Activated naive CD4-positive, alpha-beta T cell treated with anti-CD3 and anti-CD28 coated beads, Interleukin-2, amount 50 U/mL, for 16 hours (primary cell): ENCODE data around the gene TBC1D2.
"Not testable (repeated sequence)": the region's sequence is repeated elsewhere in the genome, so short reads cannot be mapped to it uniquely, and the experiment has no call there.

Experiments used
- DNase-seq: peaks from one replicate; pipeline ENCODE4 v3.0.0-alpha.2; 2020

Gene TBC1D2, protein sequence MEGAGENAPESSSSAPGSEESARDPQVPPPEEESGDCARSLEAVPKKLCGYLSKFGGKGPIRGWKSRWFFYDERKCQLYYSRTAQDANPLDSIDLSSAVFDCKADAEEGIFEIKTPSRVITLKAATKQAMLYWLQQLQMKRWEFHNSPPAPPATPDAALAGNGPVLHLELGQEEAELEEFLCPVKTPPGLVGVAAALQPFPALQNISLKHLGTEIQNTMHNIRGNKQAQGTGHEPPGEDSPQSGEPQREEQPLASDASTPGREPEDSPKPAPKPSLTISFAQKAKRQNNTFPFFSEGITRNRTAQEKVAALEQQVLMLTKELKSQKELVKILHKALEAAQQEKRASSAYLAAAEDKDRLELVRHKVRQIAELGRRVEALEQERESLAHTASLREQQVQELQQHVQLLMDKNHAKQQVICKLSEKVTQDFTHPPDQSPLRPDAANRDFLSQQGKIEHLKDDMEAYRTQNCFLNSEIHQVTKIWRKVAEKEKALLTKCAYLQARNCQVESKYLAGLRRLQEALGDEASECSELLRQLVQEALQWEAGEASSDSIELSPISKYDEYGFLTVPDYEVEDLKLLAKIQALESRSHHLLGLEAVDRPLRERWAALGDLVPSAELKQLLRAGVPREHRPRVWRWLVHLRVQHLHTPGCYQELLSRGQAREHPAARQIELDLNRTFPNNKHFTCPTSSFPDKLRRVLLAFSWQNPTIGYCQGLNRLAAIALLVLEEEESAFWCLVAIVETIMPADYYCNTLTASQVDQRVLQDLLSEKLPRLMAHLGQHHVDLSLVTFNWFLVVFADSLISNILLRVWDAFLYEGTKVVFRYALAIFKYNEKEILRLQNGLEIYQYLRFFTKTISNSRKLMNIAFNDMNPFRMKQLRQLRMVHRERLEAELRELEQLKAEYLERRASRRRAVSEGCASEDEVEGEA

DNA sequence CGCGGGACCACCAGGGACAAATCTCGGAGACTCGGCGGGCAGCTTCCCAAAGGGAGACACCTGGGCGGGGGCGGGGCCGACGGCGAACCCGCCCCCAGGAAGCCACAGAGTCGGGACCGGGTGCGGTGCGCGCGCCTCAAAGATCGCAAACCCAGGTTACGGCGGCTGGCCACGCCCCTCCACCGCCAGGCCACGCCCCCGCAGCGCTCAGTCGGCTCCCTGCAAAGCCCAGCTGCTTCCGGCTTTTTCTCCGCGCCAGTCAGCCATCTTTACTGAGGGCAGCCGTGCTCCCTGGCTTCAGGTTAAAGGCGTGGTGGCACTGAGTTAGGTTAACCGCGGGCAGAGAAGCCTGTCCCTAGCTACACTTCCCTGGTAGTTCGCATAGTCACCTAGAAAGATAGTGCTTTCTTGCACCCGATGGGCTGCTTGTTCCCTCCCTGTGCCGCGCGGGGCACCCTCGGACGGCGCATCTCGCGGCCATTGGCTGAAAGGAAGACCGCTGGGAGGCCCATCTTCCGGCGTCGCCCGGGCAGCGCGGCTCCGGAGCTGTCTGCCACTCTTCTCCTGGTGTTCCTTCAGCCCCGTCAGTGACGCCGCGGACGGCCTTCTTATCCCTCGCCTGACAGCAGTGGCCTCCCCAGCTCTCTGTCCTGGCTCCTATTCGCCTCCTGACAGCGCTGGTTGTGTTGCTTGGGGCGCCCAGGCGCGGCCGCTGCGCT is at the start of gene TBC1D2:
TBC1D2 (minus strand) TSS at position 72 of the 719 bp plus-strand sequence. CDS start 108 bp downstream, outside the sequence.
- DNase-seq: peak; percentile 98

DNA sequence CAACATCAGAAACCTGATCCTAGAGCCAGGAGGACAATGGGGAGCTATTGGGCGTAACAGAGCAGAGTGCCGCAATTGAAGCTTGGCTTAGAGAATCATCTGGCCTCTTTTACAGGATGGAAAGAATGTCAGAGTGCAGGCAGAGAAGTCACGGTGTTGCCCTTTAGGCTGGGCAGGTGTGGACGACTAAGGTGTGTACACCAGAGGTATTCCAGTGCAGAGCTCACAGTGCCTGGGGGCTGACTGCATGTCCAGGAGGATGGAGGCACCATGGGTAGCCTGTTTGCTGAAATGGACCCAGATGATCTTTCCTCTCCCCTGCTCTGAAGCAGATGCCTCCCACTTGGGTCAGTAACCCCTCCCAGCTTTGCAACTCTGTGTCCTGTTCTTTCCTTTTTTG is 48.9 kb upstream of the TBC1D2 start:
- no peak for DNase-seq

DNA sequence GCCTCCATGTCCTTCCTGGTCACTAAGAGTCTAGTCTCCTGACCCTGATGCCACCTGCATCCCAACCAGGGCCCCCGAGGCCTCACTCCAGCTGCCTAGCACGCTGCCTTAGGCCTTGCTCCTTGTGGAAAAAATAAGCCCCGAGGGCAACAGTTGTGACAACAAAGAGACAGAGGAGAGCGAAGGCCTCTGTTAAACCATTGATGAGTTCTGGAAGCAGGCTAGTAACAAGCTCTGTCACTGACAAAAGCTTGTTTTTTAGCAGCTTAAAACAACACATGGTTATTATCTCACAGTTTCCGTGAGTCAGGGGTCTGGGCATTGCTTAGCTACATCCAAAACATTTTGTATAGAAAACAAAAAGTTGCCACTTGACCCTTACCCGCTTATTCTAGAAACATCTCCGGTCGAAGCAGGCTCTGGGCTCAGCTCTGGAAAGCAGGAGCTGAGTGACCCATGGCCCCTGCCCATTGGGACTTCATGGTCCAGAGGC is 48.2 kb upstream of the TBC1D2 start:
- DNase-seq: no peak

DNA sequence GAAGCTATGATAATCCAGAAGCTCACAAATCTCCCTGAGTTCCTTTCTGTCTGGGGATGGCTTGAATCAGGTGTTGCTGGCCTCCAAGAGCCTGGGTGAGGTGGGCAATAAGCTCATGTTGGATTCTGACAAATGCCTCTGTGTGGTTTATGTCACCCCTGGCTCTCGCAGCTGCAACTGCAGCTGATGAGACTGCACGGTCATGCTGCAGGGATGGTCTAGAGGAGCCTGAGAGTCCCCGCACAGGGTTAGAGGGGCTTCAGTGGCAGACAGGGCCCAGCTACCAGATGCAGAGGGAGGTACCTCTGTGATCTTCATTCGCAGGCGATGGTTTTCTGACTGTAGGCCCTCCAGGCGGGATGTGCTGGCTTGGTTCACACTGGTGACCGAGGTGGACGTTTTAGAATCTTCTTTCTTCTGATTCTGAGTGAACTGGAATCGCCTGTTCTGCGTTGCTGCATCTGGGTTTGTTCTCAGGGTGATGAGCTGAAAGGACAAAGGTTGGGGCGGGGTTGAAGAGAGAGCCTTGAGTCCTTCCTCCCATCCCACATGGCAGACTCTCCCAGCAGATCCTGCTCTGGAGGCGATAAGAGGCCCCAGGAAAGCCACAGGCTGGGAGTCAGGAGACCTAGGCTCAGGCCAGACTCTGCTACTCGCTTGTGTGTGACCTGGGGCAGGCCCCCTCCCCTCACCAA is 47.6 kb upstream of the TBC1D2 start:
- no peak for DNase-seq

DNA sequence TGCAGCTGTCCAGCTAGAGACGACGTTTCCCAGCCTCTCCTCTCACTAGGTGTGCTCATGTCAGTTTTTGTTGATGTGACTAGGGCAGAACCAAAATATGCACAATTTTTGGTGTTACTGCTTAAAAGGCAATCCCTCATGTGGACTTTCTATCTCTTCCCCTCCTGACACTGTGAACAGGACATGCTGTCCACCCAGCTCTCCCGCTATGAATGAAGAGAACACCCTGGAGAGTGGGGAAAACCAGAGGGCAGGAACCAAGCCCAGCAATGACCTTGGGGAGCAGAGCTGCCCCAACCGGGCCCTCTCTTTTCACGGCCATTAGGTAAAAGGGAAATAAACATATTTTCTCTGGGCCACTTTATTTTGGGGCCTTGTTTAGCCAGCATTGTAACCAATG is 46.7 kb upstream of the TBC1D2 start:
- no peak for DNase-seq

DNA sequence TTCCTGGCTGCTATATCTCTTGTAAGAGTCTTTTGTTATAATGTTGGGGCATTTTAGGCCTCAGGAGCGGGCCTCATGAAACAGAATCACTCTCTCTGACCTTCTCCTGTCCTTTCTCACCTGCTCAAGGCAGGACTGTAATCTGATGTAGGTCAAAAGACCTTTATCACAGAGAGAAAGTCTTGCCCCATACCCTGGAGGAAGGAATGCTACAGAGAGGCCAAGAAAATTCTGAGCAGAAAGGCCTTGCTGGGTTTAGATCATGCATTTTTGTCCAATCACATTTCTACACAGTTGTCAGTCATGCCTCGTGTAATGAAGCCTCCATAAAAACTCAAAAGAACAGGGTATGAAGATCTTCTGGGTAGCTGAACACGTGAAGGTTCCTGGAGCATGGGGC is 45.2 kb upstream of the TBC1D2 start:
- no peak for DNase-seq

DNA sequence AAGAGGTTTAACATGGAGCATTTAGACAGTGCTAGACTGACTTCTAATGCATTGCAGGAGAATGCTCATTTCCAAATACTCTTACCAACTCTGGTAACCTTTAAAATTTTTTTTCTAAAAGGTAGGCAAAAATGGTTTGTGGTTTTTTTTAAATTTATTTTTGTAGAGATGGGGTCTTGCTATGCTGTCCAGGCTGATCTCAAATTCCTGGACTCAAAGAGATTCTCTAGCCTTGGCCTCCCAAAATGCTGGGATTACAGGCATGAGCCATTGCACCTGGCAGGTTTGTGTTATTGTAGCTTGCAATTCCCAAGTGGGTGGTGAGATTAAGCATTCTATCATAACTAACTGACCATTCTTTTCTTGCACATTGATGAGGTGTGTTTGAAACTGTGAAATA is 43.0 kb upstream of the TBC1D2 start:
- DNase-seq: no peak

DNA sequence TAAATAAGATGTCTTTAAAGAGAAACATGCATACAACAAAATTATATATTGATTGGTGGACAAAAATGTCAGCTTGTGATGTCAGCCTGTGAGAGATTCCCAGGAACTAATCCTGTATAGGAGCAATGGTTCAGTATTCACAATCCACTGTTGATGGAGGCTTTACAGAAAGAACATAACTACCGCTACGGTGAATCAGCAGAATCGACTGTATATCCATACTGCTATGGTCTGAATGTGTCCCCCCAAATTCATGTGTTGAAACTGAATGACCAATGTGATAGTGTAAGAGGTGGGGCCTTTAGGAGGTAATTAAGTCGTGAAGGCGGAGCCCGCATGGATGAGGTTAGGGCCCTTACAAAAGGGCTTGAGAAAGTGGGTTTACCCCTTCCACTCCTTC is 40.4 kb upstream of the TBC1D2 start:
- no peak for DNase-seq

DNA sequence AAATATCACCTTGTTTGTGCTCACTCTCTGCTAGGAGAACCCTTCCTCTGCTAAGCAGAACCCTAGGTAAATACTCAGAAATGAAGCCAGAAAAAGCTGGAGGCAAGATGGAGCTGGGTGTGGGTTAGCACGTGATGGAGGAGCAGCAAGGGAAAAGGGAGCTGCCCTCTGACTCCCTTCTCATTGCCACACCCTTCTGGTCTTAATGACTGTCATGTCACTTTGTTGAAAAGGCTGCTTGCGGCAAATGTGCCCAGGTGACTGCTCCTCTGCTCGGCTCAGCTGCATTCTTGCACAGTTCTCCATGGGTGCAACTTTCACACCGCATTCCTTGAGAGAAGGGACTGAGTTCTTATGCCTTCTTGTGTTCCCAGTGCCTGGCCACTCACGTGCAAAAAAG is 36.4 kb upstream of the TBC1D2 start:
- DNase-seq: no peak

DNA sequence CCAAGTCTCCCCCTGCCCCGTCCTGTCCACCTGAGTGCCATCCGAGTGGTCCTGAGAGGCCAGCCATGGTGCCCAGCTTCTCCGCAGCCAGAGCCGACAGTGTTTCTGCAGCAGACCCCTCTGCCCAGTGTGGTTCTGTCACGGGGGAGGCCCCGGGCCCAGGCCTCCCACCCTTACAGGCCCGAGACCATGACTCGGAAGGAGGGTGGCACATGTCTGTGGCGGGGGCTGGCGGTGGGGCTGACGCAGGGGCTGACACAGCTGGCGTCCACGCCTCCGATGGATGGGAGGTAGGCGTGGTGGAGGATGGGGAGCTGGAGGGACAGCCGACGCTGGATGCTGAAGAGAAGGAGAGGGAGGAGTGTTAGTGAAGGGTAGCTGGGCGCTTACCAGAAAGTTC is 35.0 kb upstream of the TBC1D2 start:
- no peak for DNase-seq

DNA sequence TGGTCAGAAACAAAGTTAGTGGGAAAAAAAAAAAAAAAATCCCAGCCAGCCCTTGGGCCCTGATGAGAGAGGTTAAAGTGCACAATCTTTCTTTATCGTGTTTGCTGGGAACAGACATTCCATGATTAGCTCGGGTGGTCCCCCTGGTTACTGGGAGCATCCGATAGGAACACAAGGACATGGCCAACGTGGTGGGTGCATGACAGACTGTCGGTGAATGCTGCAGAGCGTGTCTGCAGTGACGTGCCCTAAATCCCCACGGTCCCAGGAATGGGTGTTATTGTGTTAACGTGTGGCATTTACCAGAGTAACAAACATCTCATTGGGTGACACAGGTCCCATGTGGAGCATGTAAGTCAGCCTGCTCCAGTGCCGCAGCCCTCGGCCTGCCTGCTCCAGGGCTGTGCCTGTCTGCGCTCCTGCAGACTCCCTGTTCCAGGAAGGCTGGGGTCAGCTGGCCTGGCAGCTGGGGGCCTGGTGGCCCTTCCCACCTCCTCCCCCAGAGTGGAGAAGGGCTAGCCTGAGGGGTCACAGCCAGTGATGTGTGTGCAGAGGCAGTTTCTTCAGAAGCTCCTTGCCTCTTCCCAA is 34.3 kb upstream of the TBC1D2 start:
- DNase-seq: no peak

DNA sequence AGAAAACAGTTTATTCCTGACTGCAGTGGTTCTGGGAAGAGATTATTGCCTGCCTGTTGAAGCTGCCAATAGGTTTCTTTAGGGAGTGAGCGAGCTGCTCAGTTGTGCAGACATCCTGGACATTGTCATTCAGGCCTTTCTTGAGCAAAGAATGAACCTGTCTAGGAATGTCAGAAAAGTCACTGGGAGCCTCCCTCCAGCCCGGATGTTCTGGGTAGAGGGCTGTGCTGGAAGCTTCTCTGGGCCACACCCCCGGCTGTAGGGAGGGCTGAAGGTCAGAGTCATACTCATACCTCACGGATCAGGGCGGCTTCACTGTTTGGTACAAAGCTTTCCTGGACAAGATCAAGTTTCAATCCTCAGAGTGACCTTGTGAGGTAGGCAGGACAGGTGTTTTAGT is 33.4 kb upstream of the TBC1D2 start:
- DNase-seq: no peak

DNA sequence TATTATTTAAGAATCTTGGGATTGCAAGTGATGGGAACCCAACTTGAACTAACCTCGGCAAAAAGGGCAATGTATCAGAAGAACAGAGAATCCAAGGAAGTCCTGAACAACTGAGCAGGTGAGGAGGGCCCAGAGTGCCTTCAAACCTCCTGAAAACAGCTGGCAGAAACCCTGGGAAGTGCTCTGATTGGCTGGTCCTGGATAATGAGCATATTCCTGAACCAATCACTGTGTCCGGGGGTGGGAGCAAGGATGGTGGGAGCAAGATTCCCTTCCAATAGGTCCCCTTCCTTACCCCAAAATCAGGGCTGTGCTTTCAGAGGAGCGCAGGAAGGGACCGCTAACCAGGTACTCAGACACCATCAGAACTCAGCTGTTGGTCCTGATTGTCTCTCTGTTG is 31.9 kb upstream of the TBC1D2 start:
- no peak for DNase-seq

DNA sequence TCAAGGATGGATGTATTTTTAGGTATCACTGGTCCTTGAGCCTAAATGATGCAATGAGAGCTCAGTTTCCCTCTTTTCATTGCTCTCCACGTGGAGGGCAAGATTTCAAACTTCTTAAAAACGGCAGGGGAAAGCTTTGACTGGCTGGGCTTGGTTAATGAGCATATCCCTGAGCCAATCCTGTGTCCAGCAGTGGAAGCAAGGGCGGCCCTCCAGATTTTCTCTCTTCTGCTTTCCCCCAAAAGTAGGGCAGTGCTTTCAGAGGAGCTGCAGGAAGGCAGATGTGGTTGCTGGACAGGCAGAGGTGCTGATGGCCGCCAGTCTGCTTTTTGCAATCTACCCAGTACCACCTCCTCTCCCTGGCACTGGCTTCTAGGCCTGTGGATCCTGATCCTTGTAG is 30.0 kb upstream of the TBC1D2 start:
- no peak for DNase-seq

DNA sequence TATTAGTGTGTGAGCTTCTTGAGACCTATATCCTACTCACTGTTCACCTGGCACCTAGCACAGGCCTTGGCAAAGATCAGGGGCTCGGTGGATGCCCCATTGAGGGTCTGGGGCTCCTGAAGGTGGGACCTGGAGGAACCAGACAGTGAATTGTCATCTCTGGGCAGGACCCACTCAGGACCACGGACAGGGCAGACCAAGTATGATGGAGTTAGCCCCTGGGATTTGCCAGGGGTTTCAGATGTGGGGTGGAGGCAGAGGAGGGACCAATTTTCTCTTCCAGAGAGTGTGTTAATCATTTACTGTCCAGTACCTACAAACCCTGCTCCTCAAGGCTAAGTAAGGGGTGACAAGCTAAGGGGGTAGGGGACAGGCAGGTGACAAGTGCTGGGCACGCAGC is 29.3 kb upstream of the TBC1D2 start:
- no peak for DNase-seq

DNA sequence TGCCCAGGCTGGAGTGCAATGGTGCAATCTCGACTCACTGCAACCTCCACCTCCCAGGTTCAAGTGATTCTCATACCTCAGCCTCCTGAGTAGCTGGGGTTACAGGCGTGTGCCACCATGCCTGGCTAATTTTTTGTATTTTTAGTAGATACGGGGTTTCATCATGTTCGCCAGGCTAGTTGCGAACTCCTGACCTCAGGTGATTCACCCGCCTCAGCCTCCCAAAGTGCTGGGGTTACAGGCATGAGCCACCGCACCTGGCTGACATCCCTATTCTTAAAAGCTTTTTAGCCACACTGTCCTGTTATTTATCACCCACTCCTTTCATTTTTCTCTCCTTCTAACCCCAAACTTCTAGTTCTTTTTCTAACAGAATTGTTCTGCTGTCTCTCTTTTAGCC is 27.7 kb upstream of the TBC1D2 start:
- not testable (repeated sequence) for DNase-seq

DNA sequence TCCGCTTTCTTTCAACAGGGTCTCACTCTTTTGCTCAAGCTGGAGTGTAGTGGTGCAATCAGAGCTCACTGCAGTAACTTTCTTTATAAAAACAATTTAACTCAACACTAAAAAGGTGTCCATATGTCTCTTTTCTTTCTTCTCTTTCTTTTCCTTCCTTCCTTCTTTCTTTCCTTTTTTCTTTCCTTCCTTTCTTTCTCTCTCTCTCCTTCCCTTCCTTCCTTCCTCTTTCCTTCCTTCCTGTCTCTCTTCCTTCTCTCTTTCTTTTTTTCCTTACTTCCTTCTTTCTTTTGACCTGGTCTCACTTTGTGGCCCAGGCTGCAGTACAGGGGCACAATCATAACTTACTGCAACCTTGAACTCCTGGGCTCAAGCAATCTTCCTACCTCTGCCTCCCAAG is 25.8 kb upstream of the TBC1D2 start:
- DNase-seq: no peak

DNA sequence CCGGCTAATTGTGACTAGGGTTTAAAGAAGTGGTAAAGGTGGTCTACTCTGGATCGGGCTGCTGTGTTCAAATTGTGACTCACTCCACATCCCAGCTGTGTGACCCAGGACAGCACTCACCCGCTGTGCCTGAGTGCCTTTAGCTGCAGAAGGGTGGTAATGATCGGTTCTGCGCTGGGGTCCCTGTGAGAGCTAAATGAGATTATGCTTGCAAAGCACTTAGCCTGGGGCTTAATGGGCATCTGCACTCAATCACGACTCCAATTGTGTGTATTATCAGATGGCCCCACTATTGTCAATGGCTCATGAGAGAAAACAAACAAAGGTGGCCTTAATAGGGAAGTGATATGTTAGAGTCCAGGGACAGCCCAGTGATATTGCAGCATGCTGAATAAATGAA is 25.1 kb upstream of the TBC1D2 start:
- DNase-seq: no peak

DNA sequence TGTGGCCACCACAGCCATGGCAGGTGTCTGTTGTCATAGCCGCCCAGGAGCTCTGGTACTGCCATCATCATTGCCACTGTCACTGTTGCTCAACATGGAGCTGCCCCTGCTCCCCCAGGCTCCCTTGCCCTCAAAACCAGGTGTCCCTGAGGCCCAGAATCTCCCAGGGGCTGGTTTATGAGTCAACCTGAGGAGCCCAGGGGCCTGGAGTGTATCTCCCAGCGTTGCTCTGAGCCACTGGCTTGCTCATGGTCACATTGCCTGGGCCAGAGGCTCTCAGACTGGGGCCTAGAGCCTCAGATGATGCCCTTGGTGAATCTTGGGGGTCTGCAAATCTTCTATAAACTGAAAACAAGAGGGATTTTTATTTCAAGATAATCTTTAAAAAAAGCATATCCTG is 24.7 kb upstream of the TBC1D2 start:
- DNase-seq: no peak

DNA sequence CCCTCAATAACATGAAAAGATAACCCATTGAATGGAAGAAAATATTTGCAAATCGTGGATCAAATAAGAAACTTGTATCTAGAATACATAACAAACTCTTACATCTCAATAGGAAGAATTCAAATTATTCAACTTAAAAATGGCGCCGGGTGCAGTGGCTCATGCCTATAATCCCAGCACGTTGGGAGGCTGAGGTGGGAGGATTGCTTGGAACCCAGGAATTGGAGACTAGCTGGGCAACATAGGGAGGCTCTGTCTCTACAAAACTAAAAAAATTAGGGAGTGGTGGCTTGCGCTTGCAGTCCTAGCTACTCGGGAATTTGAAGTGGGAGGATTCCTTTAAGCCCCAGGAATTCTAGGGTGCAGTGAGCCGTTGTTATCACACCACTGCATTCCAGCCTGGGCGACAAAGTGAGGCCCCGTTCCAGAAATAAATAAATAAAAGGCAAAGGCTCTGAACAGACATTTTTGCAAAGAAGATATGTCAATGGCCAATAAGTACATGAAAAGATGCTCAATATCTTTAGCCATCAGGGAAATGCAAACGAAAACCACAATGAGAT is 21.5 kb upstream of the TBC1D2 start:
- DNase-seq: no peak

DNA sequence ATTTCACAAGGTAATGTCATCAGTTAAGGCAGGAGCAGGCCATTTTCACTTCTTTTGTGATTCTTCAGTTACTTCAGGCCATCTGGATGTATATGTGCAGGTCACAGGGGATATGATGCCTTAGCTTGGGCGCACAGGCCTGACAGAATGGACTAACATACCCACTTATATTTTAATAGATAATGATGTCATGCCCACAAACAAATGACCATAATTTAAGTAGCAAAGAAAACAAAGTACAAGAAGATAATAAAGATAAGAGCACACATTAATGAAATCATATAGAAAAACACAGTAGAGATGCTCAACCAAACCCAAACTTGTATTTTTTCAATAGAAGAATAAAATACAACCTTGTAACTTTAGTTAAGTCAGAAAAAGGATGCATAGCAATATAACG is 19.7 kb upstream of the TBC1D2 start:
- no peak for DNase-seq

DNA sequence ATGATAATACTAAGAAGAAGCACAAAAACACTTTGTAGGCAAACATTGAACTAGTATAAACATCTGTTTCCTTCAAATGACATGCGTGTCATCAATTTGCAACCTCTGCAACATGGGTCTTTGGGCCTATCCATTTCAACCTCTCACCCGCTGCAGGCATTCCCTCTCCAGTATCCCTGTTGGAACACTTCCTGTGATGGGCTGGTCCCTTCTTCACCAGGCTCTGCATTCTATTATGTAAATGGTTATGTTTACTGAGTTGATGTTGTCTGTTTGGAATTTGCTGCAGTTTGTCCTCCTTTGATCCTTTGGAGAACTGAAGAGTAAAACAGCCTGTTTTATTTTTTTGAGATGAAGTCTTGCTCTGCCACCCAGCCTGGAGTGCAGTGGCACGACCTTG is 16.6 kb upstream of the TBC1D2 start:
- DNase-seq: no peak
